IPS-18a (cell line): ENCODE data around the gene CHMP2B.

Experiments
- H3K27ac ChIP-seq: one replicate; pipeline ENCODE4 v1.5.1; 2013; ENCODE audit warnings: low read length
- H3K27me3 ChIP-seq: one replicate; pipeline ENCODE4 v1.6.1; 2013; ENCODE audit warnings: mild to moderate bottlenecking, low read length; ENCODE audit not compliant: control insufficient read depth, insufficient read depth
- H3K36me3 ChIP-seq: one replicate; pipeline ENCODE4 v1.6.1; 2013; ENCODE audit warnings: low read depth, low read length; ENCODE audit not compliant: control insufficient read depth
- H3K4me1 ChIP-seq: one replicate; pipeline ENCODE4 v1.6.1; 2013; ENCODE audit warnings: low read depth, low read length; ENCODE audit not compliant: control insufficient read depth
- H3K4me3 ChIP-seq: one replicate; pipeline ENCODE4 v1.5.1; 2013; ENCODE audit warnings: low read length
- H3K9ac ChIP-seq: one replicate; pipeline ENCODE4 v1.6.1; 2013; ENCODE audit warnings: mild to moderate bottlenecking, low read length, moderate library complexity
- H3K9me3 ChIP-seq: one replicate; pipeline ENCODE4 v1.6.1; 2013; ENCODE audit warnings: low read depth, low read length; ENCODE audit not compliant: control insufficient read depth

Gene CHMP2B, protein sequence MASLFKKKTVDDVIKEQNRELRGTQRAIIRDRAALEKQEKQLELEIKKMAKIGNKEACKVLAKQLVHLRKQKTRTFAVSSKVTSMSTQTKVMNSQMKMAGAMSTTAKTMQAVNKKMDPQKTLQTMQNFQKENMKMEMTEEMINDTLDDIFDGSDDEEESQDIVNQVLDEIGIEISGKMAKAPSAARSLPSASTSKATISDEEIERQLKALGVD

DNA sequence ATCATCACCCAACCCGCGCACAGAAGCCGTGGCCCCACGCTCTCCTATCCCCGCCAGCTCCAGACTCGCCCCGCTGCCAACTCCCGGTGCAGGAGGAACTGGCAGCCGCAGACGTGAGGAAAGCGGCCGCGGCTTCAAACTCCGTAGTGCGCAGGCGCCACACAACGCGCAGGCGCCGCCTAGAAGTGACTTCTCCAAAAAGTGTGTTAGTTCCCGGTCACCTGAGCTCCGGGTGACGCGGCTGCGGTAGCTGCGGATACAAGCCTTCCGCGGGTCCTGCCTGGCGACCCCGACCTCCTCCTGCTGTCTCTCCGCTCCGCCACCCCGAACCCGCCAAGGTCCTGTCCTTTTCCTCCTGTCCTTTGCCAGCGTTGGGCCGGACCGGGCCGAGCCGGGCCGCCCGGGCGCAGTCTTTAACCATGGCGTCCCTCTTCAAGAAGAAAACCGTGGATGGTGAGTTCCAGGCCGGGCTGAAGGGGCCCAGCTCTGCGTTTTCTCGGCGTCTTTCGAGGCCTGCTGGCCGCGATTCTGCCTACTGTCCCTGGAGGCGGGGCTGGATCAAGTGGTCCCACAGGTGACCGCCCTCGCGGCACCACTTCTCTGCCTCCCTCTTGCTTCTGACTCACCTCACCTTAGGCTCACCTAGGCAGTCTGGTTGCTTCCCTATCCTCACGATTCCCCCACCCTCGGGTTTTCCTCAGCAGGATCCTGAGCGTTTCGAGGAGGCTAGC, at the start of gene CHMP2B:
CHMP2B (plus strand) TSS at position 206 of the 731 bp plus-strand sequence; CDS start at position 420, 214 bp downstream.
- H3K27me3 ChIP-seq: no peaks in the 10 kb centered on the region
- H3K9me3 ChIP-seq: no peaks in the 10 kb centered on the region
- peak within 1 kb of the TSS; percentile 85 for H3K9ac ChIP-seq
- H3K27ac ChIP-seq: peak within 1 kb of the TSS; percentile 19
- H3K4me3 ChIP-seq: peak within 1 kb of the TSS; percentile 87
- H3K4me1 ChIP-seq: peaks cover 11% of the 10 kb centered on the region
- no peaks in the 10 kb centered on the region for H3K36me3 ChIP-seq

DNA sequence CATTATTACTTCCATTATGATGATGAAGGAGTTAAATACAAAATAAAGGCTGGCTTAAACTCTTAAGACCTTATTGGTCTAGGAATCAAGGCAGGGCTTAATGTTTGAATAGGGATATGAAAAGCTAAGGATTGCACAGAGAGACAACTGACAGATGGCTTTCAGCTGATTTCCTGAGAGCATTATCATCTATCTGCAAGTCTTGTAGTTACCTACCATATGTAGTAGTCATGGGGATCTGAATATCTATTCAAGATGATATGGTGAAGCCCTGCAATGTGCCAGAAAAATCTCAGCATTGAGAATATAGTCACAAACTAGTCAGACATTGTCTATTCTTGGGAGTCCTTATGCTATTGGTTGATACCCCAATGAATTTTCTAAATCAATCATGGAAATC, 47.5 kb upstream of the CHMP2B start:
- Histone ChIP-seq H3K9ac (no peak overlapping the region), H3K27me3 (no peaks in the 10 kb centered on the region), H3K27ac (no peak overlapping the region), H3K36me3 (no peaks in the 10 kb centered on the region), H3K9me3 (no peaks in the 10 kb centered on the region), H3K4me1 (no peaks in the 10 kb centered on the region), H3K4me3 (no peak overlapping the region)

DNA sequence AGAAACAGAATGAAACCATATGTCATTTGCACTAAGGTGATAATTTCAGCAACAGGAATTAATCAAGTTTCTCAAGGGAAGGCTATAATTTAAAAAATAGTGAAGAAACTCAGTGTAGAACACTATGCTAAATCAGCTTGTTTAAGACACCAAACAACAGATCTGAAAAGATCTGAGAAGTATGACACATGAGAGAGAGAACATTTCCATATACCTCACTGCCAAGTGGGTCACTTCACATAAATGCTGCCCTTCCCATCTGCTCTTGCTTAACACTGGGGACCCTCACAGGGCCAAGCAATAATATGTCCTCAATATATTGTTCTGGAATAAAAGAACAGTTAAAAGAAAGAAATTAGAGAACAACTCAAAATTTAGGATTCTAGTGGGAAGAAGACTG, 45.6 kb upstream of the CHMP2B start:
- no peaks in the 10 kb centered on the region for H3K27me3 ChIP-seq
- no peaks in the 10 kb centered on the region for H3K9me3 ChIP-seq
- H3K4me1 ChIP-seq: no peaks in the 10 kb centered on the region
- H3K27ac ChIP-seq: no peak overlapping the region
- H3K9ac ChIP-seq: no peak overlapping the region
- H3K36me3 ChIP-seq: no peaks in the 10 kb centered on the region
- no peak overlapping the region for H3K4me3 ChIP-seq

DNA sequence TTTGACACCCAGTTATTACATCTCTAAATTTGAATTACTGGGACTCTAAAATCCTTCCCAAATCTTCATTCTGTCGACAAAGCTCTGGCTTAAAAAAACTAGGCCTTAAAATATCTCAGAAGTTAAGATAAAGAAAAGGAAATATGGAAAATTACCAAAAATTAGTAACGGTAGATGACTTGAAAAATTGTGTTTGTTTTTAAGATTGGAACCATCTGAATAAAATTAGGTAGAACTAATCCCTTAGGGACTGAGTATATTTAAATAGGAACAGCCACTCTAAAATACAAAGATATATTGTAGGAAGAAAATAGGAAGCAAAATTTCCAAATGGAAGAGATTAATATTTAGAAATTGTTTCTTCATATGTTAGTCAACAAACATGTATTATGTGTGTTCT, 45.1 kb upstream of the CHMP2B start:
- H3K4me1 ChIP-seq: no peaks in the 10 kb centered on the region
- H3K27me3 ChIP-seq: no peaks in the 10 kb centered on the region
- H3K9ac ChIP-seq: no peak overlapping the region
- H3K4me3 ChIP-seq: no peak overlapping the region
- no peaks in the 10 kb centered on the region for H3K36me3 ChIP-seq
- no peak overlapping the region for H3K27ac ChIP-seq
- no peaks in the 10 kb centered on the region for H3K9me3 ChIP-seq

DNA sequence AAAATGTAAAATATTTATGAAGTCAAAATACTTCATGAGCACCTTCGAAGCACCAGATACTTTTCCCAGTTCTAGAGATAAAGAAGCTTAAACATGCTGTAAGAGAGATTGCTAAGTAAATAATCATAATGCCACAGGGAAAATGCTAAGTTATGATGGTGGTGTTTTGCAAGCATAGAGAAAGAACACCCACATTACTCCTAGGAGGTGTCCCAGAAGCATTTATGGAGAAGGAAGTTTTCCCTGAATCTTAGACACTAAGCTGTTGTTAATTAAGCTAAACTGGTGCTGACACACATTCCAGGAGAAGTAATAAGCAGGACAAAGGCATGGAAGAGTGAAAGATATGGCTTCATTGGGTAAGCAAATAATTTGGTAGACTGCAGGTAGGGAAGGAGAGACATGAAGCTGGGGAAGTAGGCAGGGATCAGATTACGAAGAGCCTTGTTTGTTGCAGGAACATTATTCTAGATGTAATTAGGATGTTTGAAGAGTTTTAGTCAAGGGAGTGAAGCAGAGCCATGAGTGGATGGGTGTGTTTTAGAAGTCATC, 40.4 kb upstream of the CHMP2B start:
- Histone ChIP-seq H3K9me3 (no peaks in the 10 kb centered on the region), H3K36me3 (no peaks in the 10 kb centered on the region), H3K27me3 (no peaks in the 10 kb centered on the region)

DNA sequence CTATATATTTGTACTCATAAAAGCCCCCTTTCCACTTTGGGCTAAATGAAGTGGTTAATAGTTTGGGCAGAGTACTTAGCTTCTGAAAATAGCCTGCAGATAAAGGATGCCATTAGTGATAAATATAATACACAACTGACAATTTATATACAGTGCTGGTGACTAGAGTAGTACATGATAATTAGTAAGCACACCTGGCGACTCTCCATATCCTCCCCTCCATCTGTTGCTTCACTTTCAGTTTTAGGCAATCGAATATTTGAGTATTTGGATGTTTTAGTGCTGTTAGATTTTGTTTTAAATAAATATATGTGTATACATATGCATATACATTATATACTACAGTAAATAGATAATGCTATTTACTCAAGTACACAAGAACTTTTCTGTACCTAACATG, 35.9 kb upstream of the CHMP2B start:
- no peaks in the 10 kb centered on the region for H3K4me1 ChIP-seq
- H3K27me3 ChIP-seq: no peaks in the 10 kb centered on the region
- peaks cover 9% of the 10 kb centered on the region for H3K9me3 ChIP-seq
- no peaks in the 10 kb centered on the region for H3K36me3 ChIP-seq
- no peak overlapping the region for H3K4me3 ChIP-seq
- no peak overlapping the region for H3K27ac ChIP-seq
- no peak overlapping the region for H3K9ac ChIP-seq

More for the DNA sequence above, 40.4 kb upstream of the CHMP2B start:
- H3K4me1 ChIP-seq: no peaks in the 10 kb centered on the region
- H3K27ac ChIP-seq: no peak overlapping the region
- no peak overlapping the region for H3K9ac ChIP-seq
- H3K4me3 ChIP-seq: no peak overlapping the region

DNA sequence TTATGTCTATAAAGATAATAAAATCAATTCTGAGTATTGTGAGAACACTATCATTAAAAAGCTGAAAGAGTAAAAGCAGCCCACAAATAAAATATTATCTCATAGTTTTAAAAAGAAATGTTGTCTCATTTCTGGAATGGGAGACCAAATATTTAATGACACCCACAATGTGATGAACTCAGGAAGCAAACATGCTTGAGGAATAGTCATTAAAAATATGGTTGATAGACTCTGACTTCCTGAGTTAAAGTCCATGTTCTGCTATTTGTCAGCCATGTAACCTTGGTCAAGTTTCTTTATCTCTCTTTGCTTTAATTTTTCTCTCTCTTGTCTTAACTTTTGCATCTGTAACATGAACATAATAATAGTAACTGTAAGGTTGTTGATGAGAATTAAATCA, 35.5 kb upstream of the CHMP2B start:
- no peak overlapping the region for H3K27ac ChIP-seq
- peaks cover 9% of the 10 kb centered on the region for H3K9me3 ChIP-seq
- H3K9ac ChIP-seq: no peak overlapping the region
- no peak overlapping the region for H3K4me3 ChIP-seq
- no peaks in the 10 kb centered on the region for H3K27me3 ChIP-seq
- H3K4me1 ChIP-seq: no peaks in the 10 kb centered on the region
- no peaks in the 10 kb centered on the region for H3K36me3 ChIP-seq

DNA sequence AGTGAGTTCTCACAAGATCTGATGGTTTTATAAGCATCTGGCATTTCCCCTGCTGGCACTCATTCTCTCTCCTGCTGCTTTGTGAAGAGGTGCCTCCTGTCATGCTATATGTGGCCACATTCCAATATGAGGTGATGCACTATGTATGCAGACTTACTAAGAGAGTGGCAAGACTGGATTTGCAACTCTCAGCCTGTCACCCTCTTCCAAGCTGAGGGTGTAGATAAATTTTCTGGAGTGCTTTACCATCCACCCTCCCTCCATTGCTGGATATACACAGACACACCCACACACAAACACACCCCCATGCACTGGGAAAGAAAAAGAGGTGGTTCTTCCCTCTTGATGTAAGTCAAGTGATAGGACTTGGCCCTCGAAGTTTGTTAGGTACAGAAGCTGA, 30.2 kb upstream of the CHMP2B start:
- Histone ChIP-seq H3K9me3 (peaks cover 9% of the 10 kb centered on the region), H3K4me1 (no peaks in the 10 kb centered on the region), H3K9ac (no peak overlapping the region), H3K27me3 (no peaks in the 10 kb centered on the region), H3K4me3 (no peak overlapping the region), H3K27ac (no peak overlapping the region), H3K36me3 (no peaks in the 10 kb centered on the region)

DNA sequence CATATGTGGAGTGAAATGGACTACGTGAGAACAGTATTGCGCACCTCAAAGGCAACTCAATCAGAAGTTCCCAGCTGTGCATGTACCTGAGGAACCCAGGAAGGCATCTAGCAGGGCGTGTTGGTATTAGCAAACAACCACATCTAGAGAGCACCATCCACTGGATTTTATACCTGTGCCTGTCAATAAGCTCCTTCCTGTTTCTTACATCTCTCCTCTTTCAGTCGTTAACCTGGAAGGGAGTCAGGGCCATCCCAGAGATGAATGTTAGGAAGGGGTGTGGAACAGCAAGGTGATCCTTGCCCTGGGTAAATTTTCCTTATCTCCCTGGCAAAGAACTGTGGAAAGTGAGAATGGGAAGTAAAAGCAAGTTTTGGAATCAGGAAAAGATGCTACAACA, 29.6 kb upstream of the CHMP2B start:
- Histone ChIP-seq H3K27me3 (no peaks in the 10 kb centered on the region), H3K36me3 (no peaks in the 10 kb centered on the region), H3K4me3 (no peak overlapping the region), H3K9ac (no peak overlapping the region), H3K27ac (no peak overlapping the region), H3K9me3 (peaks cover 9% of the 10 kb centered on the region), H3K4me1 (no peaks in the 10 kb centered on the region)

DNA sequence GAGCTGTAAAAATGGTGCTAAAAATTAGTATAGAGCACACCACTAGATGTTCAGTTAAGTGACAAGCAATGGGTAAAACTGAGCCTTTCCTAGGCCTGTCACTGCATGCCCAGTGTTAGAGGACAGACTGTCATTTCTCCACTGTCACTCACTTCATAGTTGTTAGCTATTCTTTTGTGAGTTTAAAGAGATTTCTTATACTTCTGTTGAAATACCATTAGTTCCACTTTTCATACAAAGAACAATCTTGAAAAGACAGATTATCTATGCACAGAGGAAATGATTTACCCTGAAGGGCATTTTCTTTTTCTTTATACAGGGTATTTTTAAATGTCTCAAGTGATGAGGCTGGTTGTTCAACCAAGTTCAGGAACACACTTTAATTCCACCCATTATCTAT, 28.3 kb upstream of the CHMP2B start:
- Histone ChIP-seq H3K4me3 (no peak overlapping the region), H3K4me1 (peaks cover 2% of the 10 kb centered on the region), H3K9me3 (peaks cover 9% of the 10 kb centered on the region), H3K27ac (no peak overlapping the region), H3K36me3 (no peaks in the 10 kb centered on the region), H3K9ac (no peak overlapping the region), H3K27me3 (no peaks in the 10 kb centered on the region)

DNA sequence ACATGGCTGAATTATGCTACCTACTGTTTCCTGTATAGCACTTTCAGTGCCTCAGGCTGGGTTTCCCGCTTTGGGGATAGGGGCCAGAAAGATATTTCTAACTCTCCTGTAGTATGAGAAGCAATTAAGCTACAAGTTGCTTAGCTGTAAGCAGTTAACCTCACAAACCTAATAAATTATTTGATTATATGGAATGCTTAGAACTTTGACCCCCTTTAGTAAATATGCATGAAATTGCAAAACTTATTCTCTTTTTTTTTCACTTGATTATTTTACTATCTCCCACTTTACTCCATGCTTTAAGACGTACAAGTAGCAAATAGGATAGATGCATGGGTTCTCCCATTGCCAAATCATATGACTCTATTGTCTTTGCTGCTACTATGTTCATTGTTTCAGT, 27.5 kb upstream of the CHMP2B start:
- Histone ChIP-seq H3K9me3 (peaks cover 9% of the 10 kb centered on the region), H3K27ac (no peak overlapping the region)

More for the DNA sequence above, 27.5 kb upstream of the CHMP2B start:
- Histone ChIP-seq H3K9ac (no peak overlapping the region), H3K4me3 (no peak overlapping the region), H3K4me1 (peaks cover 5% of the 10 kb centered on the region), H3K36me3 (no peaks in the 10 kb centered on the region), H3K27me3 (no peaks in the 10 kb centered on the region)
